Activated CD8-positive, alpha-beta memory T cell treated with anti-CD3 and anti-CD28 coated beads for 24 hours (primary cell): ENCODE results near the gene CD28.
"Not testable (repeated sequence)": the region's sequence is repeated elsewhere in the genome, so short reads cannot be mapped to it uniquely, and the experiment has no call there.

Experiments
- DNase-seq: peaks from one replicate; pipeline ENCODE4 v3.0.0-alpha.2; 2020

Gene CD28

DNA sequence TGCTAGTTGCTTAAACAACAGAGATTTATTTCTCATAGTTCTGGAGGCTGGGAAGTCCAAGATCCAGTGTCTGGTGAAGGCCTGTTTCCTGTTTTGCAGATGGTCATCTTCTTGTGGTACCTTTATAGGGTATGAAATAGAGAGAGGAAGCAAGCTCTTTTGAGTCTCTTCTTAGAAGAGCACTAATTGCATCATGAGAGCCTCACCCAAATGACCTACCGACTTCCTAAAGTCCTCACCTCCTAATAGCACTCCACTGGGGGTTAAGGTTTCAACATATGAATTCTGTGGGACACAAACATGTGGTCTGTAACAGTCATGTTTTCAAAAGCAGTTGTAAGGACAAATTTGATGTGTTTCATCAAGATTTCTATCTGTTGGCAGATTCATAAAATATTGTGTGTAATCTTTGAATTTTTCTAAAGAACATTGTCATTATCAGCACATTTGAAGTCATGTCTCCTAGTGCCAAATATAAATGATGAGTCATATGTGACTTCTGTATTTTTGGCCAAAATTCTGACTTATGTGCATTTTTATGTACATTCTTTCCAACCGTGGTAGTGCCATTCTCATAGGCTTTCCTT, 45.3 kb downstream of the CD28 start:
- no peak for DNase-seq

- DNase-seq, result no peak
These were observed 49.7 kb downstream of the CD28 start for GRCh38 chr2:203756161-203756560.

- DNase-seq, result no peak
These were observed 52.6 kb downstream of the CD28 start for GRCh38 chr2:203758841-203759689.

DNA sequence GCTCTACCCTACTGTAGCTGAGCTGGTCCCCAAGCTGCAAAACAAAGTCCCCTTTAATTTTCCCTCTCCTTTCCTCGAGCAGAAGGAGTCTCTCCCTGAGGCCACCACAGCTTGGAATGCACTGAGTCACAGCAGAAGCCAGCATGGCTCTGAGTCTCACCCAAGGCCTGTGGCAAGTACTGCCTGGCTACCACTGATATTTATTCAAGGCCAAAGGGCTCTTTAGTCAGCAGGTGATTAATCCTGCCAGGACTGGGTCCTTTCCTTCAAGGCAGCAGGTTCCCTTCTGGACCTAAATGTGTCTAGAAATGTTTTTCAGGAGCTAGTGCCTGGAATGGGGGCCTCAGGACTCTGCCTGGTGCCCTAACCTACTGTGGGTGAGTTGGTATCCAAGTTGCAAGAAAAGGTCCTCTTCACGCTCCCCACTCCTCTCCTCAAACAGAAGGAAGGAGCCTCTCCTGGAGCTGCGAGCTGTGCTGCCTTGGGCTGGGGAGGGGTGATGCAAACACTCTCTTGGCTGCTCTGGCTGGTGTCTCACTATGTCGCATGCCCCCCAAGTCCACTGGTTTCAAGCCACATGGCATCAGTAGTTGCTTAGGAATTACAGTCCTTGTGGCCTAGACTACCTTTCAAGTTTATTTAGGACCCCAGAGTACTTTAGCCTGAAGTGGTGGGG, 53.4 kb downstream of the CD28 start:
- no peak for DNase-seq

GRCh38 chr2:203761121-203761520, 54.7 kb downstream of the CD28 start:
- no peak for DNase-seq

DNA sequence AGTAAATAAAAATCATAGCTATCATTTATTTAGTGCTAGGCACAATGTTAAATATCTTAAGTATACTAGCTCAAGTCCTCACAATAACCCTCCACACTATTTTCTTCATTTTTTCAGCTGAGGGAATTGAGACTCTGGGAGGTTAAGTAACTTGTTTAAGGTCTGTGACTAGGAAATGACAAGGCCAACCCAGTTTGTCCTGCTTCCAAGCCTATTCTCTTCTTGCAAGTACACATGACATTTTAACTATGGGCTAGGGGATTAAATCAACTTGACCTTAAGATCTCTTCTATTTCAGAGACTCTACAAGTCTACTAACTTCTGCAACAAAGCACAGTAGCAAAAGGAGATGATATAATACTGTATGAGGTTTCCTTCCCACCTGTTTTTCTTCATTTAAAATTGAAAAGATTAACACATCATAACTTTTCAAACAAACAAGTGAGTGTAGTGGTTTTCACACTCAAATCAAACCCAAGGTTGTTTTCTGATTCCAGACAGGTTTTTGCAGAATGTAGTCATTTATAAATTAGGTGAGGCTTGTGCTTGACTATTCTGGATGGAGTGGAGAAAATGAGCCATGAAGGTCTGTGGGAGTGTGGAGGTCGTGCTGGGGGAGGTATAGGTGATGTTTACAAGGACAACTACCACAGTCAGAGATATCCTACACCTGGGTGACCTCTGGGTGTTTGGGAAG, 57.0 kb downstream of the CD28 start:
- no peak for DNase-seq

GRCh38 chr2:203763938-203764664, 57.7 kb downstream of the CD28 start:
- no peak for DNase-seq

DNA sequence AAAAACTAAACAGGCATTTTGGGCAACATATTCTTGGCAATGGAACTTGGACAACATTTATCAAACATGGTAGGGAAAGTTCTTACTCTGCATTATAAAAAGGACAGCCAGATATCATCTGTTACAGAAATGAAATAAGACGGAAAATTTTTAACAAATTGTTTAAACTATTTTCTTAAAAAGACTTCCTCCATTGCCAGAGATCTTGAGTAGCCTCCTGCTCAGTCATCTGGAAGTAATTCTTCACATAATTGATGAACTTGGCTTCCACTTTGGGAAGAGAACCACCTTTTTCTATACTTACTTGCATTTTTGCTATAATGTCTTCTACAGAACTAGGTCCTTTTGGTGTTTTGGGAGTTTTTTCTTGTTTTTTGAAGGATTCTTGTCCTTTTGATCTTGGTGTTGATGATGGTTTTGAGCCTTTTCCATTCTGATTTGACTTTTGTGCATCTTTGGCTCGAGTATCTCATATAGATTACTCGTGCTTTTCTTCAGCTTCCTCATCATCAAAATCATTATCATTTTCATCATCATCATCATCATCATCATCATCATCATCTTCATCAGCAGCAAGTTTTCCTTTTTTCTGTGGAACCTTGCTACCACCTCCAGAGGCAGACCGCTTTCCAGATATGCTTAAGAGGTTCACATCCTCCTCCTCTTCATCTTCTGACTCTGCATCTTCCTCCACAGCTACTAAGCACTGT, 66.2 kb downstream of the CD28 start:
- DNase-seq, result no peak

DNA sequence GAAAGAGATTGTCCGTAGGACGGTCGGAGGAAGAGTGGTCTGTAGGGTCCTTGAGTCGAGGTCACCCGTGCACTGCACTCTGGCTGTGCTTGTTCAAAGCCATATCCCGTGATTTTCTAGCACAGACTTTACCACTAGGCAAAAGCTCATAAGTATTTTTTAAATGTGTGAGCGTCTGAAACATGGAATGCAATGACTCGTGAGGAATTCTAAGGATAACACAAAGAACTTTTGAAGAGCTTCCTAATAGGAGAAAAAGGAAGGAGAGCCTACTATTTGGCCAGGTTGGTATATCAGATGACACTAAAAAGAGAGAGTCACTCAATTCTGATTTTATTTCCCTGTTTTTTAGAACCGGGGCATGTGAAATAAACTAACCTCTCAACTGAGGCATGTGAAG, 68.3 kb downstream of the CD28 start:
- DNase-seq, result no peak

DNA sequence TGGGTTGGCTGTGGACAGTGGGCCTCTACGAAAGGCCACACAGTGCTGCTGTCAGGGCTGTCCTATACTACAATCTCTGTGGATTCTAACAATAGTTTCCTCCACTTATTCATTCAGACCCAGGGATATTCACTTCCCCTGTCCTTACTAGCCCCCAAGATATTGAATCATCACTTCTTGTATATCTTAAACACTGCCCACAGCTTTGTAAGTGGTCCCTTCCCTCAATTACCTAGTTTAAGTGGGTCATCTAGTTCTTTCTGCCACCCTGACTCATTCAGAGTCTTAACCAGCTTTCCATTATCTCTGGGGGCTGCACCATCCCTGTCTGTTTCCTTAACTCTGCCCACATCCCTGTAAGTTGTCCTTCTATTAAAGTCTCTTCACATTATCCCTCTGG, 69.2 kb downstream of the CD28 start:
- DNase-seq, result no peak

DNA sequence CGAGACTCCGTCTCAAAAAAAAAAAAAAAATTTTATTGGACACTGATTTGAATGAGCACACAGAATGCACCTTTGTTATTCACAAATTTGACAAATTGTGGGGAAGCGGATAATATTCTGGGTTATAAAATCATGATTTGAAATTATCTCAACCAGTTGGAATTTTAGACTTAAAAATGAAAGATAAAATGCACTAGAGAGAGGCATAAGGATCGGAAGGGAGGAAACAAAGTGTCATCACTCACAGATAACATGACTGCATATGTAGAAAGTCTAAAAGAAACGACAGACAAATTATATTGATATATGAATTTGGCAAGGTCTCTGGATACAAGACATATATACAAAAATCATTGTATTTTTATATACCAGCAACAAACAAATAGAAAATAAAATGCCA, 70.6 kb downstream of the CD28 start:
- no peak for DNase-seq

DNA sequence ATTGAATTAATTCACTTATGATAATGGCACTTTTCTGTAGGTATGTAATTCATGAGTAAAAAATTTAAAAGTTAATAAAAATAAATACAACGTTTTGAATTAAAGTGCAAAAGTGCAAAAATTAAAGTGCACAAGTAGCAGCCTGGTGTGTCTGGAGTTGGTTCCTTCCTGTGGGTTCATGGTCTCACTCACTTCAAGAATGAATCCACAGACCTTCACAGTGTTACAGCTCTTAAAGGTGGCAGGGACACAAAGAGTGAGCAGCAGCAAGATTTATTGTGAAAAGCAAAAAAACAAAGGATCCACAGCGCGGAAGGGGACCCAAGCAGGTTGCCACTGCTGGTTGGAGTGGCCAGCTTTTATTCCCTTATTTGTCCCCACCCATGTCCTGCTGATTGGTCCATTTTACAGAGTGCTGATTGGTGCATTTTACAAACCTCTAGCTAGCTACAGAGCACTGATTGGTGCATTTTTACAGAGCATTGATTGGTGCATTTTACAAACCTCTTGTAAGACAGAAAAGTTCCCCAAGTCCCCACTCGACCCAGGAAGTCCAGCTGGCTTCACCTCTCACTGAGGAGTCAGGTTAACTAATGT, 73.1 kb downstream of the CD28 start:
- not testable (repeated sequence) for DNase-seq

- DNase-seq, result no peak
These were observed 73.8 kb downstream of the CD28 start for GRCh38 chr2:203780231-203780630.

DNA sequence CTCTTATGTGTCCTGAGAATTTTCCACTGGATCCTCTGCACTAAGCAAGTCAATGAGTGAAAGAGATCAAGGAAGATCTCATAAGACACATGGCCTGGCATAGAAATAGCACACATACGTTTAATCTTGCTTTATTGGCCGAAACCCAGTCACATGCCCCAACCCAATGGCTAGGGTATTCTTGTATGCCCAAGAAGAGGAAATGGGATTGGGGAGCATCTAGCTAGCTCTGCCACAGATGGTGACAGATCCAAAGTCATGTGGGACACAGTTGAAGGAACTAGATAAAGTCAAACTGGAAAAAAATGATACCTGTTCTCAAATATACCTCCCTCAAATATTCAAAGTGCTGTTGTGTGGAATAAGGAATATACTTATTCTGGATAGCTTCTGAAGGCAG, 74.7 kb downstream of the CD28 start:
- DNase-seq, result no peak

DNA sequence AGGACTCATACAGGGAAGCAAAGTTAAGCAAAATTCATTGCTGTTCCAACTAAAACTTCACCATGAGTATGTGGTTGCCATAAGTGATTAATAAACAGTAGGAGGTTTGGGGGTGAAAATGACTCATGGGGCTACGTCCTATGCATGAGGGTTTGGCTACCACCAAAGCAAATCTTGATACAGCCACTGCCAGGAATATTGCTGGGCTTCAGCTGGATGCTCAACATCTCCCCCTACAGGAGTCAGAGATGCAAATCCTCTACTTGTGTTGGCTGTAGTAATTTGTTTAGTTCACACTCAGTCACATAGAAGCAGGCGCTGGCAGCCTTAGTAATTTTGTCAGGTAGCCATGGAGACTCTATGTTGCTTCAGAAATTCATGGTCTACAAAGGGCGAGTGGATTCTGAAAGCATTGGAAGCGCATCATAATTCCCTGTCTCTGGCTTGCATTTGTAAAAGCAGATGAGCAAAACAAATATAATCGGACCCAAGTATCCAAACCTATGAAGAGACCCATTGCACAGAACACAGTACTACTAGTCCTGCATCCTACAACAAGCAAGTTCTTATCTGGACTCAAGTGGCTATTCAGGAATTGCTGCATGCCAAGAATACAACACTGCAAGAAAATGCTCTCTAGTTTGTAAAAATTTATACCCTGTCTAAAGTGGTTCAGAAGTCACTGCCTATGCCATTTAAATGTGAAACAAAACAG, 76.0 kb downstream of the CD28 start:
- no peak for DNase-seq

DNA sequence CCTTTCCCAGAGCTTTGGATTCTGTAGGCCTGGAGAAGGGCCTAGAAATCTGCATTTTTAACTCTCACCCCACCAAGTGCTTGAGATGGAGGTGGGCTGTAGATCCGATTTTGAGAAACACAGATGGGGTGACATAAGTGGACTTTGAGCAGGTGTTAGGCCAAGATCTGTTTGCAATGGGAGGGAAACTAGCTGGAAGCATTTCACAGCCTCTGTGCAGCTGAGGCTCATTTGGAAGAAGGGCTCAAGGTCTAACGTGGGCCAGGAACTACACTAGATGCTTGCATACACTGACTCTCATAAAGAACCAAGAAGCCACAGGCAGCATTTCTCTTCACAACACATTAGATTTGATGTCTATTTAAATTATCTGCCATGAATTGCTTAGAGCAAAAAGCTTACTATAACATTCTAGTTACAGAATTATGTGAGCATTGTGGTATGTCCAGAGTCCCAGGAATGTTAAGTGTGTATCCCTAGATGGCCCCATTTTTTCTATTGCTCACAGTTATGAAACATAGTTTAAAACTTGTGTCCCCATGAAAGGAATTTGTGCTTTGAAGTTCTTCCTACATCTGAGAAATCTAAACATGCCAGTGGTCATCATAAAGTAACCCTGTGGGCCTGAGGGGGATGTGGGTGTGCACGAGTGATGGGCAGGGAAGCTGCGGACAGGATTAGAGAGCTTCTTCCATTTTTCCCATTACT, 77.2 kb downstream of the CD28 start:
- no peak for DNase-seq

- not testable (repeated sequence) for DNase-seq
These were observed 78.4 kb downstream of the CD28 start for GRCh38 chr2:203784710-203785270.

GRCh38 chr2:203785391-203786110, 79.1 kb downstream of the CD28 start:
- DNase-seq, result not testable (repeated sequence)
